GM18508 (cell line): ENCODE measurements around the gene EYA2.

ENCODE experiments used
- ATAC-seq: cut with Tn5 transposase; IDR thresholded peaks from one replicate; pipeline ENCODE4 v1.9.1; 2021; ENCODE audit warnings: moderate number of reproducible peaks; ENCODE audit not compliant: insufficient read depth, unreplicated experiment

Gene EYA2

DNA sequence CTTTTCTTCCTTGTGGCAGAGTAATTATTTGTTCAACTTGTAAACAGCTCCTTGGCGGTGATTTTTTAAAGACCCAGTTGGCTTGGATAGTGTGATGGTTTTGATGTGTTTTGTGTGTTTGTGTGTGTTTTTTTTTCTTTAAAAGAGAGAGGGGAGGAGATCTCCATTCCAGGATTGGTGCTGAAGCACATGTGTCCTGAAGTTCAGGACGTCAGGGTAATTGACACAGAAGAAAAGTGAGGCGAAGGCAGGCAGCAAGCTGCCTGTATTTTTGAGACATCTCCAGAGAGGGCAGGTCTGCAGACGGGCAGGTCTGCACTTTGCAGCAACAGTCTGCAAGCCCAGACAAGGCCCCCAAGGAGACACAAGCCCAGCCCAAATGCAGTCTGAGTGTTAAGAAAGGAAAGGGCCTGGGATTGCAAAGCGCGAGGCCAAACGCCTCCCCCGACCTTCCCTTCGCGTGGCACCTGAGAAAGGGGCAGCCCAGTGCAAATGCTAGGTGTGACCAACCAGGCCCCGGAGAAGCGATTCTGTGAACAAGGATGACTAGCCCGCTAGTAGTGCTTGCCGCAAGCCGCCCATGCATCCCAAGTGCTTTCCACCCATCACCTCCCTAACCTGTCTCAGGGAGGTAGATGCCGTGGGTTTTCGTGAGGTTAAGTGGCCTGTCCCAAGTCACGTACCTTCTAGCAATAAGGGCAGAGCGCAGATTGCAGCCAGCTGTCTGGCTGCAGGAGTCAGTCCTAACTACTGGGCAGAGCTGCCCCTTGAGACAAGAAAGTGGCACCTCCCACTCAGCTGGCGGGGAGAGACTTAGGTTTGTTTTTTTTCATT lies 231.3 kb downstream of the EYA2 start:
- no peak for ATAC-seq

DNA sequence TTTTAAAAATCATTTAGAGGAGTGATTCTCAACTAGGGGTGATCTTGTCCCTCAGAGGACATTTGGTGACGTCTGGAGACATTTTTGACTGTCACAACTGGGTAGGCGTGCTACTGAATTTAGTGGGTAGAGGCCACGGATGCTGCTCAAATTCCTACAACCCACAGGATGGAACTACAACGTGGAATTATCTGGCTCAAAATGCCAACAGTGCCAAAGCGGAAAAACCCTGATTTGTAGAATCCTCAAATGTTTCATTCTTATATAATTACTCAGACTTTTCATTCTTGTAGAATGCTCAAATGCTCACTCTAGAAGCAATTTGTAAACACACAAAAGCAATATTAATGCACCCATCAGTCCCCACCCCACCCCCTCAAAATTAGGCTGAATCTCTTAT lies 232.1 kb downstream of the EYA2 start:
- ATAC-seq, result no peak

DNA sequence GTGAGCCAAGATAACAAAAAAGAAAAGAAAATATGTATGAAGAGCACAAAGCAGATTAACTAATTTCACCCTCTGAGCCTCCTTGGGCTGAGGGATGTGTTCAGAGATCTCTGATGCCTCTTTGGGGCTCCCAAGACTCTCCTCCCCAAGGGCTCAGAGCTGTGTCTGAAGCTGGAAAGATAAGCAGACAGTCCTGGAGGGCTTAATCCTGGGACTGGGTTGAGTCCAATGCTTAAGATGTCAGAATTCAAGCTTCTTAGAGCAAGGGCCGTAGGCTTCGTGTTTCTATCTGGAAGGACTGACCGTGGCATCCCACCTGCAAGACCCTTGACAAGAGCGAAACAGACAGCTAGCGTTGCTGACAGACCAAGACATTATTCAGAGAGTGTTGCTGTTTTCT lies 232.9 kb downstream of the EYA2 start:
- ATAC-seq, result no peak

DNA sequence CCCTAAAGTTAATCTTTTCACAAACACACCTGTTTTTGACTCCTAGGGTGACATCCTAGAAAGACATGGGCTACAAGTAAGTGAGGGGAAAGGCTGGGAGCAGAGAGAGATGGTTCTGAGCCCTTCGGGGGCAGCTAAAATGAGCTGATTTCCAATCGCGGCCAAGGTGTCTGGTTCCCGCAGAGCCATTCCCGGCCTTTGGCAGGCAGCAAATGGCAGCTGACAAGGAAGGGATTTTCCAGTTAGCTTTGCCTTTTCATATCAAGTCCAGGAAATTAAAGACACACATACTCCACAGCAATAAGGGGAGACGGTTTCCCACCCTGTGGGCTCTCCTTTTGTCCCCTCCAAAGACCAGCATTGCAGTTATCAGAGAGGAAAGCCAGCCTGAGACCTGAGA lies 233.4 kb downstream of the EYA2 start:
- no peak for ATAC-seq

DNA sequence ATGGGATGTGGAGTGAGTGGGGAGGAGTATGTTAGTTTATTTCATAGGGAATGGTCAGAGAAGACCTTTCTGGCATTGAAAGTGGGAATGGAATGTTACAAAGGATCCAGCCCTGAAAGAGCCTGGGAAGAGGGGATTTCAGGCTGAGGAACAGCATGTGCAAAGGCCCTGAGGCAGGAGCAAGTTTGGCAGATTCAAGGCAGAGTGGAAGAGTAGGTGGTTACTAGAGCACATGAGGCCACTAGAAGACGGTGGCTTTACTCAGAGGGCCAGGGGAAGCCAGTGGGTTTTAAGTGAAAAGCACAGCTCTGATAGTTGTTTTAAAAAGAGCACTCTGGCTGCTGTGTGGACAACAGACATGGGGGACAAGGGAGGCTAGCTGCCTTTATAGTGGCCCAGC lies 234.7 kb downstream of the EYA2 start:
- no peak for ATAC-seq

DNA sequence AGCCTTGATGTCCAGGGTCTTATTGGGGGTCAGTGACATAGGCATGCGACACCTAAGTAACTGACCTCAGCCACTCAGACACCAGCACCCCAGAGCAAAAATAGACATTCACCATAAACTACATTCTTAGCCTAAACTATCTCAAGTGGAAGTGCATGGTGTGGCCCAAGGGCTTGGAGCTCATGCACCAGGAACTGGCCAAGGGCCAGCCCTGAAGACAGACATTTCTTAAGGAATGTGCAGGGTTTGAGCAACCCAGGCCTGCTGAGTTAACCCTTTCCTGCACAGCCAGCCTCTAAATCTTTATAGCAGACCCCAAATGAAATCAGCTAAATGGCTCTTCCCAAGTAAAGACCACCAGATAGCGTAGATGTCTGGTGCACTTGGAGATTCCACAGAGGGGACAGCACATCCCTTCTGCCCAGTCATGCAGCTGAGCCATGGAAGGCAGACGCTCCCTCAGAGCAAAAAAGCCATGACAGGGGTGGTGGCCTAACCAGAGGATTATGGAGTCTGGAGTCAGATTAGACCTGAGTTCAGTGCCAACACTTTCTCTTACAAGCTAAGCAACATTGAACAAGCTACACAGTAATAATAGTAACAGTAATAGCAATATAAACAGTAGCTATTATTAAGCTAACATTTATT lies 239.3 kb downstream of the EYA2 start:
- no peak for ATAC-seq

DNA sequence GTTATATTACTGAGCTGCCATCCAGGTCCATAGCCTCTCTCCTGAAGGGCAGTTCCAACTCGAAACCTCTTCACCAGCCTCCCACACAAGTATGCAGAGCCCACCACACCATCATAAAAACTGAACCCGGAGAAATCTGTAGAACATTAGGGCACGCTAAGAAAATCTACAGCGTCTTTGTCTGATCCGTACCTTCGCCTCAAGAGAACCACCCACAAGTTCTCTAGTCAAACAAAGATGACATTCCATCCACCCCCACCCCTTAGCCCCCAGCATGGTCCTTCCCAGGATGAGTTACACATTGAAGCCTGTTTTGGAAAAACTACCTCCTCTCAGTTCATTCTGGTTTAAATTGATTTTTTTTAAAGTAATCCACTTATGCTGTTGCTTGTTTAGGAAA lies 242.1 kb downstream of the EYA2 start:
- no peak for ATAC-seq

DNA sequence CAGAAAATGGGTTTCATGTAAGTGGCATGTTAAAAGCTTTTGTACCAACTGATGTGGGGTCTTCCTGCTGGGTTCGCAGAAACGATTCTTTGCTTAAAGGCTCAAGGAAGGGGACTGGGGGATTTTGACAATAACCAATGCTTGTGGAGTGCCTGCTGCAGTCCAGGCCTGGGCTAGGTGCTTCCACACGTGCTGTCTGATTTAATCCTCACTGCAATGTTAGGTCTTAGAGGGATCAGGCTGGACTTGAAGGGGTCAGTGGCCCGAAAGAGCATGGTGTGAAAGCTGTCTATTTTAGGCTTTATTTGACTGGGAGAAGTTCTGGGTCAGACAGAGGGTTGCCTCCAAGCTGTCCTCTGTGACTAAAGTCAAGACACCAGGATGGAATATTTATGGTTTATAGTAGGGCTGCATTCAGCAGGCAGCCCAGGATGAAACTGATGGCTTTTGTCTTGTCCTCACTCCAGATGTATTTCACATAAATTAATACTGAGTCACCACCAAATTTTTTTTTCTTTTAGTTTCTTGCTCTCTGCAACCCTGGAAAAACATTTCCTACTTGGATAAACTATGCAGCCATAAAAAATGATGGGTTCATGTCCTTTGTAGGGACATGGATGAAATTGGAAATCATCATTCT lies 242.7 kb downstream of the EYA2 start:
- no peak for ATAC-seq

DNA sequence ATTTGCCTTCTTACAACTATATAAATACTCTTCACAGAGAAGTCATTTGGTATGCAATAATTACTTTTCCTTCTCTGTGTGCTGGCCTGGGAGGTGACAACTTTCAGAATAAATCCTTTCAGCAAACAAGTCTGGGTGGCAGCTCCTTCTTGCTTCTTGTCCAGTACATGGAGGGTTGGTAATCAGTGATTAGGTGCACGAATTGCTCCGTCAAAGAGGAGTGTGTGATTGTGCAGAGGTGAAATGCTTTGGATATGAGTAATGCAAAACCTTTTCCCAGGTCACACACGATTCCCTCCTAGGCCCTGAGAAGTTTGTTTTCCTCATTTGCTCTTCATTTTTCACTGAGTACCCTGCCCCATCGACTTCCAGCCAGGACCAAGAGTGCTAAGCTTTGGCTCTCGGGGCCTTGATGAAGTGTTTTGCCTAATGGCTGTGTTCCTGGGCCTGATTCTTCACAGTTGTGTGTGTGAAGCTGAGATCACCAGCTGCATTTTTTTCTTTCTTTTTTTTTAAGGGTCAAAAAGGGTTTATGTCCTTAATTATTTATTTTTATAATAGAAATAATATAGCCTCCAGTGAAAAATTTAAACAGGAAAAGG lies 245.4 kb downstream of the EYA2 start:
- ATAC-seq, result no peak

DNA sequence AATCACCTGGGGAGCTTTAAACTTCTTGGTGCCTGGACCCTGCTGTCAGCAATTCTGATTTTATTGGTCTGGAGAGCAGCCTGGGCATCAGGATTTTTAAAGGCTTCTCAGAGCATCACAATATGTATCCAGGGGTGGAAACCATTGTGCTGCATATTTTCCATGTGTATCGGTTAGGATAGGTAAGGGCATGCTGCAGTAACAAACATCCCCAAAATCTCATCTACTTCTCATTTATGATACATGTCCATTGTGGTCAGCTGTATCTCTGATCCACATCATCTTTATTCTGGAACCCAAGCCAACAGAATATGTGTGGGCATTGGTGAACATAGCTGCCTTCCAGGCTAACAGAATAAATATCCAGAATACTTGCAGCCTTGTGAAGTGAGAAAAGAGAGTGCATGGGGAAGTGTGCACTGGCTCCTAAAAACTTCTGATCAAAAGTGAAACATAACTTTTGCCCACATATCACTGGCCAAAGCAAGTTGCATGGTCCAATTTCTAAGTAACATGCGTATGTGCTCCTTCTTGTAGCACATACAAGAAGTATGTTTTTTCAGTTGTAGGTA lies 246.8 kb downstream of the EYA2 start:
- ATAC-seq, result no peak

DNA sequence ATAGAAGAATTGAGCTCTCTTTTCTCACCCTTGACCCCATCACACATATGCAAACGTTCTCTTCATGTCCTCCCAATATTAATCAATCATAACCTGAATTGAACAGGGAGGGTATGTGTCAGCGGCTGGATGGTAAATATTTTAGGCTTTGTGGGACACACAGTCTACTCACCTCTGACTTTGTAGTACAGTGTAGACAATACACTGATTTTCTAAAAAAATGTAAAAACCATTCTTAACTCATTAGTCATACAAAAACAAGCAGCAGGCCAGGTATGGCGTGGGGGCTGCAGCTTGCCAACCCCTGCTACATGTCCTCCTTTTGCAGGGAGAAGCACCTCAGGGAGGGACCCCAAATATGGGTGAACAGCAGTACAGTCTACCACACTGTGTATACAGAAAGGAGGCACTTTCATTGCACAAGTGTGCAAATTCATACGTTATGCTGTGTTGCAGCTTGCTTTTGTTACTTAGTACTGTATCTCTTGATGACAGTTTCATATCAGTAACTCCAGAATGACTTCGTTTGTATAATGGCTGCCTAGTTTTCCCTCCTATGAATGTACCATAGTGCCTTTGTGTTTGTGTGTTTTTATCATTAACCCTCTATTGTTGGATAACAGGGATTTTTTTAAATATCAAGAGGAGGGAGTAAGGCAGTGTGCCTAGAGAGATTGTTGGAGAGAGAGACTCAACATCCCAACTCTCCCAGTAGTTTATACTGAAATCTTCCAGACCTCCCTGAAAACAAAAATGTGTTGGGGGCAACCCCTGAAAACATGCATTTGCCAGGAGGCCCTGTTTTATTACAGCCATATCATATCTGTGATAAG lies 247.5 kb downstream of the EYA2 start:
- ATAC-seq, result no peak

DNA sequence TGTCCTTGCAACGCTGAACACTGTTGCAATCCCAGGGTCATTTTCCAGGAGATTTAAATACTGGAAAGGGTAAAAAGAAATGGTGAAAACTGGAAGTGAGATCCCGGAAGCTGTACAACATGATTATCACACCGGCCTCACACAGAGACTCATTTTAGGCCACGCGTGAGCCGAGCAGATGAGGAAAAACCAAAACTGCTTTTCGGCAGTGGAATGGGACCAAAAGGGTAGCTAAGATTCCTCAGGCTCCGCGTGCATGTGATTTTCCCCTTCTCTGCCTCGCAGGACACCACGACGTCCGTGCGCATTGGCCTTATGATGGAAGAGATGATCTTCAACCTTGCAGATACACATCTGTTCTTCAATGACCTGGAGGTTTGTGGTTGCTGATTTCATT lies 248.1 kb downstream of the EYA2 start:
- ATAC-seq, result no peak

DNA sequence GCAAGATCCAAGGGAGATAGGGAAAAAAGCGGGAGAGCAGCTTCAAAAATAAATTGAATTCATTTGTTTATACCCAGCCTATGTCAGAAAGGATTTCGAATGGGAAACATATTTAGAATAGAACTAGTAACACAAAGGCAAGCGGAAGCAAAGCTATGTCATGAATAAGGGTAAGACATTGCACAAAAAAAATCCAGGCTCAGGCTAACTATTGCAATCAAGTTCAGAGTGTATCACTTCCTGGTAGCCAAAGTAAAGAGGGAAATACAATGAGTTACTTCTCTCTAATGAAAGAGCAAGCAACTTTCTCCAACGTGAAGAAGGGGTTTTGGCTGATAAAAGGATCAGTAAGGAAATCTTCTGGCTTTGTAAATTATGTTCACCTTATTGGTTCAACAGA lies 249.0 kb downstream of the EYA2 start:
- ATAC-seq, result no peak

DNA sequence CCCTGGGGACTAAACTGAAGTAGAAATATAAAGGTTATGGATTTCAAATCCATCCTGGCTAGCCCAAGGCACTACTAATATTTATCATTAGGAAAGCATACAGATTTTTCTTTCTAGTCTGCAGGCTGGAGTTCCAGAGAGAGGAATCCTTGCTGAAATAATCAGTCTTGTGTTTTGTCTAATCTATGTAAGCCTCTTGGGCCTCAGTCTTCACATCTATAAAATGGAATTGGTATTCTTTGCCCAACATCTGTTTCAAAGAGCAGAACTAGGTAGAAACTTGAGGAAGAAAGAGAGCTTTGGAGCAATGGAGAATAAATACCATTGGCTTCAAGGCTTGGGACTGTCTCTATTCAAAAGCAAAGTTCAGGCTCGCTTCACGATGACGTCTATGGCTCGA lies 249.8 kb downstream of the EYA2 start:
- ATAC-seq, result no peak

DNA sequence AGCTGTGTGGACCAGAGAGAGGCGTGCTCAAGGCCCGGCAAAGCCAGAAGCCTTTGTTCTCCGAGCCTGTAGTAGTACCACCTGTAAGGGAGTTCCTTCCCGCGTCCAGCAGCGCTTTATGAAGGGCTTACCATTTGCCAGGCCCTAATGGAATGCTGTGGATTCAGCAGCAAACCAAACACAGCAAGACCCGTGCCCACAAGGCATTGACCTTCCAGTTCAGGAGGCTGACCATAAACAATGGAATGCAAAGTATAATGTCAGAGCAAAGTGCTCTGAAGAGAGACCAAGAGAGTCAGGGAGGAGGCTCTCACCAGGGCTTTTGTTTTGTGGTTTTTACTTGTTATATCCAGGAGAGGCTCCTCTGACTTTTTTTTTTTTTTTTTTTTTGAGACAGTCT lies 252.0 kb downstream of the EYA2 start:
- no peak for ATAC-seq

DNA sequence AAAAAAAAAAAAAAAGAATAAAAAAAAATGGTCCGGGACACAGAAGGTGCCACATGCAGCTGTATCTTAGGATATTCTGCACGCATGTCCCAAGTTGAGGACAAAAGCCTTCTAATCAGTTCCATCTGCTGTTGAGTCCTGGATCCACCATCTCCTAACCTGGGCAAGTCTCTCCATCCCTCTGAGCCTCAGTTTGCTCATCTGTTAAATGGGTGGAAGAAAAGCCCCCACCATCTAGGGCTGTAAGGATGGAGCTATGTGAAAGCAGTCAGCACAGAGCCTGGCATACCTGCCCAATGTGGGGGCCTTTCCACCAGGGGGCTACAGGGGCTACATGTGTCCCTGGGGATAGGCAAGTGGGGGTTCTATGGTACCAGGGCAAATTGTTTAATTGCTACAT lies 253.4 kb downstream of the EYA2 start:
- no peak for ATAC-seq

DNA sequence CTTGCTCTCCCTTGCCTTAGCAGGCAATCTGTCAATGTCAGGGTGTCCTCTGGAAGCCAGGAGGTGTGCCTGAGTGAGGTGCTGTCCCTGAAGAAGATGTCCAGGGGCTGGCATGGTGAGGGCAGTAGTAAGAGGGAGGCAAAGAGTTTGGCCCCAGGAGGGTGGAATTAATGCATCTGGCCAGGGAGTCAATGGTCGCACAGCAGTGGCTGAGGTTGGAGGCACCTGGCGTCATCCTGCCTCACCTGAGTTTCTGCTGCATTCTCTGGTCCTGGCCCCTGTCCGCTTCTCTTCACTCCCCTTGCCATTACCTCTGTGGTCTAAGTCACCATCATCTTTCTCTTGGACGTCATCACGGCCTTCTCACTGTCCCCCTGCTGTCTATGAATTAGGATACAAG lies 255.3 kb downstream of the EYA2 start:
- ATAC-seq, result no peak

DNA sequence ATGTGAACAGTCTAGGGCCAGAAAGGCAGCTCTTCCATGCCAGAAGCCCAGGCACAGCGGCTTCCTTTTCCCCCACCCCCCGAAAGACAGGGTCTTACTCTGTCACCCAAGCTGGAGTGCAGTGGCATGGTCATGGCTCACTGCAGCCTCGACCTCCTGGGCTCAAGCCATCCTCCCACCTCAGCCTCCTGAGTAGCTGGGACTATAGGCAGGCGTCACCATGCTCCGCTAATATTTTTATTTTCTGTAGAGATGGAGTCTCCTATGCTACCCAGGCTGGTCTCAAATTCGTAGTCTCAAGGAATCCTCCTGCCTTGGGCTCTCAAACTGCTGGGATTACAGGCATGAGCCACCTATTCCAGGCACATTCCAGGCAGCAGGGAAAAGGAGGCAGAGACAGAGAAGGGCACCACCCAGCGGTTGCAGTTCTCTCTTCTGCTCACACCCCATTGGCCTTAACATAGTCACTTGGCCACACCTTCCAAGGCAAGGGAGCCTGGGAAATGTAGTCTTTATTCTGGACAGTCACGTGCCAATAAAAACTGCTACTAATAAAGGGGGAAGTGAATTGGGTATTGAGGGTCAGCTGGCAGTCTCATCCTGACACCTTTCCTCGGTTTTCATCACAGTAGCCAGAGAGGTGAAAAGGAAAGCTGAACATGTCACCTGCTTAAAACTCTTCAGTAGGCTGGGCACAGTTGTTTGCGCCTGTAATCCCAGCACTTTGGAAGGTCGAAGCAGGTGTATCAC lies 255.9 kb downstream of the EYA2 start:
- no peak for ATAC-seq

DNA sequence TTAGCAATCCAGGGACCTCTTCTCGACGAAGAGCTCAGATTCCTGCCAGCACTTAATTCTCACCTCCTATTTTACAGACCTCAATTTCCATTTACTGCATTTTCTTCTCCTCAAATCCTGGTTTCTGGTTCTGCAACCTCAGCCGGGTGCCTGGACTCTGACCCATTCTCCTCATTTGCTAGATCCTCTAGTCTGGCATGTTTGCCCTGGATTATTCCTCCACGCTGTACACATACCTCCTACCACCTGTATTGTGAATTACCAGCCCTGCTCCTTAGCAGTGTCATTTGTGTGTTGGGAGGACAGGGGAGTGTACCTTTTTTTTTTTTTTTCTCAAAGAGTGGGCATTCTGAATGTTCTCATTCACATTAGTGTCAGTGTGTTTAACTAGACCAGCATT lies 257.4 kb downstream of the EYA2 start:
- no peak for ATAC-seq
